Stimulated activated CD4-positive, alpha-beta T cell treated with anti-CD3 and anti-CD28 coated beads, TNF-alpha, amount 100 ng/mL, for 4 hours (primary cell): Measurements from ENCODE around the gene ASAP3.
"Not testable (repeated sequence)": the region's sequence is repeated elsewhere in the genome, so short reads cannot be mapped to it uniquely, and the experiment has no call there.

Source experiments
- DNase-seq, 3 experiments: peaks; one replicate each; pipeline ENCODE4 v3.0.0-alpha.2; 2020; ENCODE audit warnings: low read depth in 3 of 3

ASAP3 gene

GRCh38 chr1:23395849-23396248, 88.1 kb downstream of the ASAP3 start:
- no peak for DNase-seq

DNA sequence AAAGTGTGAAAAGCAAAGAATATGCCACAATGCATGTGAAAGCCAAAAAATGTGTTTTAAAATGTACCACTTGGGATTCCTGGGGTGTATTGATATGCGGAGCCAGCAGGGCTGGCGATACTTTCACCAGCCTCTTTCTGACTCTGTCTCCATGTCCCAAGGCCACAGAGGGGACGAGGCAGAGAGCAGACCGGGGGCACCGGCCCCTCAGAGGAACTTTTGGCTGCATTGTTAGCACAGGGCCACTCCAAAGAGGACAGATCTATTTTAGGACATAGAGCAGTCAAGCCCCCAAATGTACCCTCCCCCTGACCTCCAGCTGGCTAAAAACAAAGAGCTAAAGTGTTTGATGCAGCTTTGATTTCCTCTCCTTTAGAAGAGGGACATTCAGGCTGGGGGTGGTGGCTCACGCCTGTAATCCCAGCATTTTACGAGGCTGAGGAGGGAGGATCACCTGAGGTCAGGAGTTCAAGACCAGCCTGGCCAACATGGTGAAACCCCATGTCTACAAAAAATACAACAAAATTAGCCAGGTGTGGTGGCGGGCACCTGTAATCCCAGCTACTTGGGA, 88.7 kb downstream of the ASAP3 start:
- no peak for DNase-seq

DNA sequence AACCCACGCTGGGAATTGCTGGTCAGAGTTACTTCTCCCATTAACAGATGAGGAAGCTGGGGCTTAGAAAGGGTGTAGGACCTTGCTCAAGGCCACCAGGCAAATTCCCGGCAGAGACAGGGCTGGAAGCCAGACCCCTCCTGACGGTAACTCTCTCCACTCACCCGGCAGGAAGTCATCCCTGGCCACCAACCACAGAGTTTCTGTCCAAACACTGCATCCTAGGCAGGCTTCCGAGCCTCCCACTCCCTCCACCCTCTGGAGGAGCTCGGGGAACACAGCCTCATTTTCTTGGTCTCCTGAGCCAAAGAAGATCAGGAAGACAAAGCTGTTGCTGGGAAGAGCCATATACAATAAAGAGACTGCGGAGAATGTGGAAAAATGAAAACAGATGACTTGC, 89.3 kb downstream of the ASAP3 start:
- DNase-seq, result no peak

DNA sequence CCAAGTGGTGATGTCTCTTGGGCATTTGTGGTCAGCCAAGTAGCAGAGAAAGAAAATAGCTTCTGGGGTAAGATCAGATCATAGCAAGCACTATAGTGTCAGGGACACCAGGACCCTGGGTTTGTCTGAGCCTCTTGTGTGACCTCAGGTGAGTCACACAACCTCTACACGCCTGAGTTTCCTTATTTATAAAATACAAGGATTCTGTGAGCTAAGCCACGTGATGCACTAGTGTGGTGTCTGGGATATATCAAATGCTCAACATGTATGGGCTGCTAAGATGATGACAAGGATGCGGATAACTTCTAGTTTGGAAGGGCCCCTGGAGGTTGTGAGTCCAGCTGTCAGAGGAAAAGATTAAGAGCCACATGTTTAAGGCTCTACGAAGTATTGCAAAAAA, 89.8 kb downstream of the ASAP3 start:
- no peak for DNase-seq

- no peak for DNase-seq
Measured at GRCh38 chr1:23393706-23394105, 90.3 kb downstream of the ASAP3 start.

- no peak for DNase-seq
Measured at GRCh38 chr1:23392125-23392855, 91.7 kb downstream of the ASAP3 start.

DNA sequence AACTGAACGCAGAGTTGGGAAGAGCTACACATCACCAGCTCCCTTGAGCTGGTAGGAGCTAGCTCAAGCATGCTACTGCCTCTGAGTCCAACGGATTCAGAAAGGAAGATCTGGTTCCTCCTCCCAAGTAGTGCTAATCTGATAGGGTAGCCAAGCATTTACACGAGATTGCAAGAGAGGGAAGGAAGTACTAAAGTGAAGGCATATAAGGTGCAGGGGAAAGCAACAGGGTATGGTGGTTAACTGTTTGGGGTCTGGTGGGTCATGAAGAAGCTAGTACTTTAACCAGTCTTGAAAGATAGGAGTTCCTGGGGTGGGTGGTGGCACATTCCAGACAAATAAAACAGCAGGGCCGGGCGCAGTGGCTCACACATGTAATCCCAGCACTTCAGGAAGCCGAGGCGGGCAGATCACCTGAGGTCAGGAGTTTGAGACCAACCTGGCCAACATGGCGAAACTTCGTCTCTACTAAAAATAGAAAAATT, 94.1 kb downstream of the ASAP3 start:
- DNase-seq, result no peak

GRCh38 chr1:23387494-23387893, 96.5 kb downstream of the ASAP3 start:
- no peak for DNase-seq

DNA sequence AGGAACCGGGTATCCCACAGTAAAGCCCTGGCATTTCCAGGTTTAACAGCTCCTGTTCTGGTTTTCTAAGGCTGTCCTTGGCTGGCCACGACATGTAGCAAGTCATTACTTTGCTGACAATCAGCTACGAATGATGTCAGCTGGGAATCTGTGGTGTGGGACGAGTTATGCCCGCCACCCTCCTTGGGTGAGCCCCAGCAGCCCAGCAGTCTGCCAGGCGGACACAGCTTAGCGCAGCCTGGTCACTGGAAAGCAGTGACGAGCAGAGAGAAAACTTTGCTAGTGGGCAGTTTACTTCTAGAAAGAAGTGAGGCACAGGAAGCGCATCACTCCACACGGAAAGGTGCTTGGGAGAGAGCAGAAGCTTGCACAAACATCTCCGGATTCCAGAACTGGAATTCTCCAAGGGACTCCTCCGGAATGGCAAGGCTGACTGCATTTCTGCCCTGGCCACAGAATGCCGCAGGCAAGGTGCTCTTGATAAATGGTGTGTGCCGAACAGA, 98.8 kb downstream of the ASAP3 start:
- DNase-seq, result no peak

- DNase-seq, result no peak
Measured at GRCh38 chr1:23384312-23385058, 99.5 kb downstream of the ASAP3 start.

- DNase-seq, result no peak
Measured at GRCh38 chr1:23383577-23384311, 100.2 kb downstream of the ASAP3 start.

DNA sequence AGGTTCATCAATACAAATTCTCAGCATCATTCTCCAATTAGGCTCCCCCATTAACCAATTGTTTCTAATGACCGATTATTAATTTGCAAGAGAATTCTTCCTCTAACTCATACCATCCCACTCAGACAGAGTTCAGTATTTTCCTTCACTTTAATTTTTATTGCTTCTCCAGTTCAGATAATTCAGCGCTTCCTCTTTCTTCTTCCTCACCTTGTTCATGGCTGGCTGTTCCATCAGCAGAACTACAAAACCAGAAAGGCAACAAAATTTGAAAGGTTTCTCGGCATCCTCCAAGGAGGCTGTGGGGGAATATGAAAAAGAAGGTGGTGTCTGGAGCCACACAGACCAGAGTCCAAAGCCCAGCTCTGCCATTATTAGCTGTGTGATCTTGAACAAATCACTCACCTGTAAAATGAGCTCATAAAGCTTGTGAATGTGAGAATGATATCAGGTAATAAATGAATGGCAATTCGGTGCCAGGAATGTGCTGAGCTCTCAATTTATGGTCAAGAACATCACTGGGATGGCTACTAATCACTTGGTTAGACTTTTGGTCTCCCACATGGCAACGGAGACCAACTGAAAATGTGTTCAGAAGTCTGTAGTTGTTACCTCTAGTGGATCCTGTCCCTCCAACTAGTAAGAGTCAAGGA, 102.6 kb downstream of the ASAP3 start:
- DNase-seq, result no peak

DNA sequence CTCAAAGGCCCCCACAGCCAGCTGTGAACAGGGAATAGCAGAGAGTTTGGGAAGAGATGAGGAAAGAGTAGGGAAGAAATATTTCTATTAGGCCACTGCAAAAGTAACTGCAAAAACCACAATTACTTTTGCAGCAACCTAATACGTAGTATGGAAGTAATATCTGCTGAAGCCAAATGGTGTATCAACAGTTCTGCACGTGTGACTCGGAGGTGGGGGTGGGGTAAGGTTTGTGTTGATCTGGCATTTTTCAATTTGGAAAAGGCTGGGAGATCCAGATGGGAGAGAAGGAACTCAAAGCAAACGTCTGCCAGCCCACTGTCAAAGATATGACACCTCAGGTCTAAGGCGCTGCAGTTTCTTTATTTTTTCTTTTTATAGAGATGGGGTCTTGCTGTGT, 103.3 kb downstream of the ASAP3 start:
- no peak for DNase-seq

DNA sequence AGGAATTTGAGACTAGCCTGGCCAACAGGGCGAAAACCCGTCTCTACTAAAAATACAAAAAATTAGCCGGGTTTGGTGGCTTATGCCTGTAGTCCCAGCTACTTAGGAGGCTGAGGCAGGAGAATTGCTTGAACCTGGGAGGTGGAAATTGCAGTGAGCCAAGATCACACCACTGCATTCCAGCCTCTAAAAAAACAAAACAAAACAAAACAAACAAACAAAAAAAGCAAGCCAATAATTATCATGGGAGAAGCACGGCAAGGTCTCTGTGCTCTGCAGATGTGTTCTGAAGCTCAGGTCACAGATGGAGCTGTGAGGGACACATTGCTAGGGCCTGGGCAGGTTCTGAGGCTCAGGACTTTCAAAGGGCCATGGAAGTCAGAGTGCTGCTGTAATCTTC, 103.7 kb downstream of the ASAP3 start:
- DNase-seq, result not testable (repeated sequence)
